GM23338 (cell line): ENCODE data around the gene C22orf15. TPM values are rescaled to one million over a fixed set of nuclear protein-coding genes. Genes with fewer than 3 reads are reported as not detected.

Experiments
- ATAC-seq: fragments of 200-7000 bp; cut with Tn5 transposase; 3 replicates; pipeline ENCODE4 v1.9.1; 2020
- DNase-seq: peaks from one replicate; pipeline ENCODE4 v3.0.0-alpha.2; 2015; ENCODE audit warnings: low spot score
- H2AFZ ChIP-seq: fragments of 200-600 bp; sonication (generic); 2 replicates; pipeline ENCODE4 v1.8.0; 2016; ENCODE audit warnings: antibody characterized with exemption, mild to moderate bottlenecking, moderate library complexity
- H3F3A ChIP-seq: fragments of 200-600 bp; sonication (generic); replicated peaks from 2 replicates; pipeline ENCODE4 v1.8.0; 2017; ENCODE audit warnings: antibody characterized with exemption, mixed run types, low read depth
- H3K27ac ChIP-seq: fragments of 200-600 bp; sonication (generic); 2 replicates; pipeline ENCODE4 v1.6.1; 2016; ENCODE audit warnings: low read depth
- H3K27me3 ChIP-seq: fragments of 200-600 bp; sonication (generic); 2 replicates; pipeline ENCODE4 v1.8.0; 2016; ENCODE audit warnings: mild to moderate bottlenecking, mixed run types, moderate library complexity; ENCODE audit not compliant: insufficient read depth
- H3K36me3 ChIP-seq: fragments of 200-600 bp; sonication (generic); 2 replicates; pipeline ENCODE4 v1.8.0; 2016; ENCODE audit warnings: mild to moderate bottlenecking; ENCODE audit not compliant: insufficient read depth
- H3K4me1 ChIP-seq: fragments of 200-600 bp; sonication (generic); 2 replicates; pipeline ENCODE4 v1.8.0; 2016; ENCODE audit warnings: mild to moderate bottlenecking, moderate library complexity; ENCODE audit not compliant: insufficient read depth
- H3K4me2 ChIP-seq: fragments of 200-600 bp; sonication (generic); 2 replicates; pipeline ENCODE4 v1.7.1; 2017; ENCODE audit warnings: mixed run types
- H3K4me3 ChIP-seq: fragments of 200-600 bp; sonication (generic); 2 replicates; pipeline ENCODE4 v1.6.1; 2016; ENCODE audit warnings: mixed run types
- H3K79me2 ChIP-seq: fragments of 200-600 bp; sonication (generic); replicated peaks from 2 replicates; pipeline ENCODE4 v1.8.0; 2017; ENCODE audit warnings: mild to moderate bottlenecking; ENCODE audit not compliant: insufficient read depth
- H3K9me2 ChIP-seq: fragments of 200-600 bp; sonication (generic); 2 replicates; pipeline ENCODE4 v1.8.0; 2017; ENCODE audit not compliant: insufficient read depth
- H4K20me1 ChIP-seq: fragments of 200-600 bp; sonication (generic); replicated peaks from 2 replicates; pipeline ENCODE4 v1.8.0; 2017; ENCODE audit warnings: mild to moderate bottlenecking; ENCODE audit not compliant: insufficient read depth
- H3K27ac Mint-ChIP-seq: 2 replicates; pipeline ENCODE4 v1.8.0; 2020; ENCODE audit warnings: inconsistent platforms, mild to moderate bottlenecking, moderate library complexity, mixed read lengths
- H3K27me3 Mint-ChIP-seq: 3 replicates; pipeline ENCODE4 v1.8.0; 2022; ENCODE audit warnings: low read depth, mild to moderate bottlenecking, moderate library complexity, mixed read lengths, inconsistent platforms; ENCODE audit not compliant: insufficient read depth, poor library complexity
- H3K36me3 Mint-ChIP-seq: 3 replicates; pipeline ENCODE4 v1.8.0; 2021; ENCODE audit warnings: low read depth, mild to moderate bottlenecking, inconsistent platforms, moderate library complexity, mixed read lengths
- H3K4me1 Mint-ChIP-seq: 3 replicates; pipeline ENCODE4 v1.8.0; 2020; ENCODE audit warnings: mild to moderate bottlenecking, inconsistent platforms, mixed read lengths
- H3K4me3 Mint-ChIP-seq: 3 replicates; pipeline ENCODE4 v1.8.0; 2021; ENCODE audit warnings: moderate library complexity, mild to moderate bottlenecking, inconsistent platforms, mixed read lengths
- H3K9me3 Mint-ChIP-seq: 3 replicates; pipeline ENCODE4 v1.8.0; 2020; ENCODE audit warnings: moderate library complexity, mild to moderate bottlenecking, inconsistent platforms, mixed read lengths
- CREB1 ChIP-seq: fragments of 250-450 bp; sonication (Bioruptor Pico); IDR thresholded peaks from 2 replicates; pipeline ENCODE4 v1.5.0; 2020; ENCODE audit warnings: low read depth, mild to moderate bottlenecking, moderate library complexity
- EZH2 ChIP-seq: fragments of 200-600 bp; sonication (generic); IDR thresholded peaks from one replicate; pipeline ENCODE4 v1.8.0; 2017; ENCODE audit warnings: antibody characterized with exemption, mild to moderate bottlenecking, low read depth; ENCODE audit not compliant: unreplicated experiment
- EZH2phosphoT487 ChIP-seq: fragments of 200-600 bp; sonication (generic); IDR thresholded peaks from one replicate; pipeline ENCODE4 v1.8.1; 2018; ENCODE audit warnings: antibody characterized with exemption; ENCODE audit not compliant: unreplicated experiment
- JUNB ChIP-seq: IDR thresholded peaks from one replicate; pipeline ENCODE4 v1.6.1; 2016; ENCODE audit warnings: antibody characterized with exemption; ENCODE audit not compliant: unreplicated experiment
- NANOG ChIP-seq: IDR thresholded peaks from 2 replicates; pipeline ENCODE4 v1.6.1; 2016; ENCODE audit warnings: antibody characterized with exemption, borderline replicate concordance
- POLR2AphosphoS5 ChIP-seq: IDR thresholded peaks from 2 replicates; pipeline ENCODE4 v1.6.1; 2016; ENCODE audit warnings: antibody characterized with exemption, low read depth
- STAT1 ChIP-seq: IDR thresholded peaks from one replicate; pipeline ENCODE4 v1.6.1; 2016; ENCODE audit warnings: antibody characterized with exemption; ENCODE audit not compliant: unreplicated experiment
- ZNF114 ChIP-seq: fragments of 250-450 bp; sonication (Bioruptor Pico); IDR thresholded peaks from 2 replicates; pipeline ENCODE4 v1.5.0; 2020; ENCODE audit warnings: mild to moderate bottlenecking, moderate library complexity
- ZNF331 ChIP-seq: fragments of 250-450 bp; sonication (Bioruptor Pico); IDR thresholded peaks from 2 replicates; pipeline ENCODE4 v1.5.0; 2020; ENCODE audit warnings: low read depth, mild to moderate bottlenecking, moderate library complexity
- polyA plus RNA-seq: library from polyadenylated mRNA; unstranded; fragments of >200 nt; fragmentation: Nextera tagmentation; extraction: Ambion mirVana; gene quantifications from 2 replicates; pipeline ENCODE4 v1.2.1, GENCODE V29; 2016
- total RNA-seq: library from RNA; depleted of rRNA; stranded (reverse); fragments of >200 nt; shearing (Covaris generic); gene quantifications from 2 replicates; pipeline ENCODE4 v1.2.3, GENCODE V29; 2014
- TF ChIP-seq, protein P1 (sequence below): IDR thresholded peaks from 2 replicates; pipeline ENCODE4 v1.6.1; 2016; ENCODE audit warnings: antibody characterized with exemption
- TF ChIP-seq, protein P2 (sequence below), 2 experiments: fragments of 200-600 bp in 1 of 2; sonication (generic) in 1 of 2; conservative IDR thresholded peaks; 2 replicates each; pipeline versions ENCODE4 v1.5.1 to v1.6.1; 2016 to 2017; ENCODE audit warnings: antibody characterized with exemption in 2 of 2, low read depth in 2 of 2, mild to moderate bottlenecking in 2 of 2, moderate library complexity in 1 of 2
- TF ChIP-seq, protein P3 (sequence below): IDR thresholded peaks from one replicate; pipeline ENCODE4 v1.6.1; 2018; ENCODE audit warnings: antibody characterized with exemption; ENCODE audit not compliant: unreplicated experiment
- TF ChIP-seq, protein P4 (sequence below): fragments of 250-450 bp; sonication (Bioruptor Pico); IDR thresholded peaks from 2 replicates; pipeline ENCODE4 v1.5.0; 2020; ENCODE audit warnings: mild to moderate bottlenecking, moderate library complexity

The C22orf15 gene
- total and polyA plus RNA-seq, 2 experiments from 2014 or later: 3.6 to 9.3 TPM

DNA sequence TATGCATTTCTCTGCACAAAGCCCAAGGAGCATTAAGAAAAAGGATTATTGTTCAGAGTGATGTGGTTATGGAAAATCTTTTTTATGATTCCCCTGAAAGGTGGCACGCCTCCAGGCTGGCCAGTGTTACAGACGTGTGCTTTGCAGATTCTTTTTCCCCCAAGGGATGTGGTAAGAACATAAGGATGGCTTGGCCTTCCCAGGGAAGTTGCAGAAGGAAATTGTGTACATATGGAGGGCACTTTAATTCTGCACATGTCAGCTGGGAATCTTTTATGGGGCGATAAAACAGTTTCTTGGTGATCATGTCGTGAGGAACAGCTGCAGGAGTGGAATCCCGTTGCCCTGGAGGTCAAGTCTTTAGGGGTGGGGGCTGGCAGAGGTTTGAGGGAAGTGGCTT lies 33.7 kb downstream of the C22orf15 start:
- ATAC-seq (no peak), DNase-seq (no peak)
- H3K27ac Mint-ChIP-seq: no peak overlapping the region
- Histone ChIP-seq H3K9me2 (no peaks in the 10 kb centered on the region), H3K4me2 (no peak overlapping the region), H3K36me3 (peaks cover 36% of the 10 kb centered on the region), H3K27me3 (no peaks in the 10 kb centered on the region), H2AFZ (no peak overlapping the region), H3K4me3 (no peak overlapping the region), H3K79me2 (peaks cover 23% of the 10 kb centered on the region), H3F3A (0 out of 2 replicates have a peak, but pooled peaks cover 9% of the 10 kb centered on the region), H3K27ac (no peak overlapping the region), H4K20me1 (peaks cover 9% of the 10 kb centered on the region; the same call in 1 of the 2 replicates), H3K4me1 (no peaks in the 10 kb centered on the region)
- TF ChIP-seq POLR2AphosphoS5 (no peak), CREB1 (CRISPR knock-in tag) (no peak), NANOG (no peak), JUNB (no peak), ZNF331 (CRISPR knock-in tag) (no peak), ZNF114 (no peak), EZH2 (no peak), EZH2phosphoT487 (no peak), STAT1 (no peak)
- TF ChIP-seq, protein P1, sequence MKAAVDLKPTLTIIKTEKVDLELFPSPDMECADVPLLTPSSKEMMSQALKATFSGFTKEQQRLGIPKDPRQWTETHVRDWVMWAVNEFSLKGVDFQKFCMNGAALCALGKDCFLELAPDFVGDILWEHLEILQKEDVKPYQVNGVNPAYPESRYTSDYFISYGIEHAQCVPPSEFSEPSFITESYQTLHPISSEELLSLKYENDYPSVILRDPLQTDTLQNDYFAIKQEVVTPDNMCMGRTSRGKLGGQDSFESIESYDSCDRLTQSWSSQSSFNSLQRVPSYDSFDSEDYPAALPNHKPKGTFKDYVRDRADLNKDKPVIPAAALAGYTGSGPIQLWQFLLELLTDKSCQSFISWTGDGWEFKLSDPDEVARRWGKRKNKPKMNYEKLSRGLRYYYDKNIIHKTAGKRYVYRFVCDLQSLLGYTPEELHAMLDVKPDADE: no peak
- TF ChIP-seq, protein P2, sequence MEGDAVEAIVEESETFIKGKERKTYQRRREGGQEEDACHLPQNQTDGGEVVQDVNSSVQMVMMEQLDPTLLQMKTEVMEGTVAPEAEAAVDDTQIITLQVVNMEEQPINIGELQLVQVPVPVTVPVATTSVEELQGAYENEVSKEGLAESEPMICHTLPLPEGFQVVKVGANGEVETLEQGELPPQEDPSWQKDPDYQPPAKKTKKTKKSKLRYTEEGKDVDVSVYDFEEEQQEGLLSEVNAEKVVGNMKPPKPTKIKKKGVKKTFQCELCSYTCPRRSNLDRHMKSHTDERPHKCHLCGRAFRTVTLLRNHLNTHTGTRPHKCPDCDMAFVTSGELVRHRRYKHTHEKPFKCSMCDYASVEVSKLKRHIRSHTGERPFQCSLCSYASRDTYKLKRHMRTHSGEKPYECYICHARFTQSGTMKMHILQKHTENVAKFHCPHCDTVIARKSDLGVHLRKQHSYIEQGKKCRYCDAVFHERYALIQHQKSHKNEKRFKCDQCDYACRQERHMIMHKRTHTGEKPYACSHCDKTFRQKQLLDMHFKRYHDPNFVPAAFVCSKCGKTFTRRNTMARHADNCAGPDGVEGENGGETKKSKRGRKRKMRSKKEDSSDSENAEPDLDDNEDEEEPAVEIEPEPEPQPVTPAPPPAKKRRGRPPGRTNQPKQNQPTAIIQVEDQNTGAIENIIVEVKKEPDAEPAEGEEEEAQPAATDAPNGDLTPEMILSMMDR (conservative IDR thresholded peaks at IDR 0.05; ENCODE audit: low read depth in 2 of 2): no peak
- TF ChIP-seq, protein P3, sequence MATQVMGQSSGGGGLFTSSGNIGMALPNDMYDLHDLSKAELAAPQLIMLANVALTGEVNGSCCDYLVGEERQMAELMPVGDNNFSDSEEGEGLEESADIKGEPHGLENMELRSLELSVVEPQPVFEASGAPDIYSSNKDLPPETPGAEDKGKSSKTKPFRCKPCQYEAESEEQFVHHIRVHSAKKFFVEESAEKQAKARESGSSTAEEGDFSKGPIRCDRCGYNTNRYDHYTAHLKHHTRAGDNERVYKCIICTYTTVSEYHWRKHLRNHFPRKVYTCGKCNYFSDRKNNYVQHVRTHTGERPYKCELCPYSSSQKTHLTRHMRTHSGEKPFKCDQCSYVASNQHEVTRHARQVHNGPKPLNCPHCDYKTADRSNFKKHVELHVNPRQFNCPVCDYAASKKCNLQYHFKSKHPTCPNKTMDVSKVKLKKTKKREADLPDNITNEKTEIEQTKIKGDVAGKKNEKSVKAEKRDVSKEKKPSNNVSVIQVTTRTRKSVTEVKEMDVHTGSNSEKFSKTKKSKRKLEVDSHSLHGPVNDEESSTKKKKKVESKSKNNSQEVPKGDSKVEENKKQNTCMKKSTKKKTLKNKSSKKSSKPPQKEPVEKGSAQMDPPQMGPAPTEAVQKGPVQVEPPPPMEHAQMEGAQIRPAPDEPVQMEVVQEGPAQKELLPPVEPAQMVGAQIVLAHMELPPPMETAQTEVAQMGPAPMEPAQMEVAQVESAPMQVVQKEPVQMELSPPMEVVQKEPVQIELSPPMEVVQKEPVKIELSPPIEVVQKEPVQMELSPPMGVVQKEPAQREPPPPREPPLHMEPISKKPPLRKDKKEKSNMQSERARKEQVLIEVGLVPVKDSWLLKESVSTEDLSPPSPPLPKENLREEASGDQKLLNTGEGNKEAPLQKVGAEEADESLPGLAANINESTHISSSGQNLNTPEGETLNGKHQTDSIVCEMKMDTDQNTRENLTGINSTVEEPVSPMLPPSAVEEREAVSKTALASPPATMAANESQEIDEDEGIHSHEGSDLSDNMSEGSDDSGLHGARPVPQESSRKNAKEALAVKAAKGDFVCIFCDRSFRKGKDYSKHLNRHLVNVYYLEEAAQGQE: no peak
- TF ChIP-seq, protein P4, sequence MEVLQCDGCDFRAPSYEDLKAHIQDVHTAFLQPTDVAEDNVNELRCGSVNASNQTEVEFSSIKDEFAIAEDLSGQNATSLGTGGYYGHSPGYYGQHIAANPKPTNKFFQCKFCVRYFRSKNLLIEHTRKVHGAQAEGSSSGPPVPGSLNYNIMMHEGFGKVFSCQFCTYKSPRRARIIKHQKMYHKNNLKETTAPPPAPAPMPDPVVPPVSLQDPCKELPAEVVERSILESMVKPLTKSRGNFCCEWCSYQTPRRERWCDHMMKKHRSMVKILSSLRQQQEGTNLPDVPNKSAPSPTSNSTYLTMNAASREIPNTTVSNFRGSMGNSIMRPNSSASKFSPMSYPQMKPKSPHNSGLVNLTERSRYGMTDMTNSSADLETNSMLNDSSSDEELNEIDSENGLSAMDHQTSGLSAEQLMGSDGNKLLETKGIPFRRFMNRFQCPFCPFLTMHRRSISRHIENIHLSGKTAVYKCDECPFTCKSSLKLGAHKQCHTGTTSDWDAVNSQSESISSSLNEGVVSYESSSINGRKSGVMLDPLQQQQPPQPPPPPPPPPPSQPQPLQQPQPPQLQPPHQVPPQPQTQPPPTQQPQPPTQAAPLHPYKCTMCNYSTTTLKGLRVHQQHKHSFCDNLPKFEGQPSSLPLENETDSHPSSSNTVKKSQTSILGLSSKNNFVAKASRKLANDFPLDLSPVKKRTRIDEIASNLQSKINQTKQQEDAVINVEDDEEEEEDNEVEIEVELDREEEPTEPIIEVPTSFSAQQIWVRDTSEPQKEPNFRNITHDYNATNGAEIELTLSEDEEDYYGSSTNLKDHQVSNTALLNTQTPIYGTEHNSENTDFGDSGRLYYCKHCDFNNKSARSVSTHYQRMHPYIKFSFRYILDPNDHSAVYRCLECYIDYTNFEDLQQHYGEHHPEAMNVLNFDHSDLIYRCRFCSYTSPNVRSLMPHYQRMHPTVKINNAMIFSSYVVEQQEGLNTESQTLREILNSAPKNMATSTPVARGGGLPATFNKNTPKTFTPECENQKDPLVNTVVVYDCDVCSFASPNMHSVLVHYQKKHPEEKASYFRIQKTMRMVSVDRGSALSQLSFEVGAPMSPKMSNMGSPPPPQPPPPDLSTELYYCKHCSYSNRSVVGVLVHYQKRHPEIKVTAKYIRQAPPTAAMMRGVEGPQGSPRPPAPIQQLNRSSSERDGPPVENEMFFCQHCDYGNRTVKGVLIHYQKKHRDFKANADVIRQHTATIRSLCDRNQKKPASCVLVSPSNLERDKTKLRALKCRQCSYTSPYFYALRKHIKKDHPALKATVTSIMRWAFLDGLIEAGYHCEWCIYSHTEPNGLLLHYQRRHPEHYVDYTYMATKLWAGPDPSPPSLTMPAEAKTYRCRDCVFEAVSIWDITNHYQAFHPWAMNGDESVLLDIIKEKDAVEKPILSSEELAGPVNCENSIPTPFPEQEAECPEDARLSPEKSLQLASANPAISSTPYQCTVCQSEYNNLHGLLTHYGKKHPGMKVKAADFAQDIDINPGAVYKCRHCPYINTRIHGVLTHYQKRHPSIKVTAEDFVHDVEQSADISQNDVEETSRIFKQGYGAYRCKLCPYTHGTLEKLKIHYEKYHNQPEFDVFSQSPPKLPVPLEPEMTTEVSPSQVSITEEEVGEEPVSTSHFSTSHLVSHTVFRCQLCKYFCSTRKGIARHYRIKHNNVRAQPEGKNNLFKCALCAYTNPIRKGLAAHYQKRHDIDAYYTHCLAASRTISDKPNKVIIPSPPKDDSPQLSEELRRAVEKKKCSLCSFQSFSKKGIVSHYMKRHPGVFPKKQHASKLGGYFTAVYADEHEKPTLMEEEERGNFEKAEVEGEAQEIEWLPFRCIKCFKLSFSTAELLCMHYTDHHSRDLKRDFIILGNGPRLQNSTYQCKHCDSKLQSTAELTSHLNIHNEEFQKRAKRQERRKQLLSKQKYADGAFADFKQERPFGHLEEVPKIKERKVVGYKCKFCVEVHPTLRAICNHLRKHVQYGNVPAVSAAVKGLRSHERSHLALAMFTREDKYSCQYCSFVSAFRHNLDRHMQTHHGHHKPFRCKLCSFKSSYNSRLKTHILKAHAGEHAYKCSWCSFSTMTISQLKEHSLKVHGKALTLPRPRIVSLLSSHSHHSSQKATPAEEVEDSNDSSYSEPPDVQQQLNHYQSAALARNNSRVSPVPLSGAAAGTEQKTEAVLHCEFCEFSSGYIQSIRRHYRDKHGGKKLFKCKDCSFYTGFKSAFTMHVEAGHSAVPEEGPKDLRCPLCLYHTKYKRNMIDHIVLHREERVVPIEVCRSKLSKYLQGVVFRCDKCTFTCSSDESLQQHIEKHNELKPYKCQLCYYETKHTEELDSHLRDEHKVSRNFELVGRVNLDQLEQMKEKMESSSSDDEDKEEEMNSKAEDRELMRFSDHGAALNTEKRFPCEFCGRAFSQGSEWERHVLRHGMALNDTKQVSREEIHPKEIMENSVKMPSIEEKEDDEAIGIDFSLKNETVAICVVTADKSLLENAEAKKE: no peak
- H3K36me3 Mint-ChIP-seq: peaks cover 90% of the 10 kb centered on the region
- H3K4me1 Mint-ChIP-seq: no peaks in the 10 kb centered on the region
- H3K4me3 Mint-ChIP-seq: no peak overlapping the region
- H3K9me3 Mint-ChIP-seq: no peaks in the 10 kb centered on the region; the same call in 2 of the 3 replicates
- no peaks in the 10 kb centered on the region for H3K27me3 Mint-ChIP-seq
